NCI-H128 (cell line): Measurements from ENCODE around the gene RNF43.
"Not testable (repeated sequence)": the region's sequence is repeated elsewhere in the genome, so short reads cannot be mapped to it uniquely, and the experiment has no call there.

Experiments used
- DNase-seq: peaks from one replicate; lab custom pipeline; 2025; ENCODE audit not compliant: unreplicated experiment; lab: John Stamatoyannopoulos, UW

The RNF43 gene

DNA sequence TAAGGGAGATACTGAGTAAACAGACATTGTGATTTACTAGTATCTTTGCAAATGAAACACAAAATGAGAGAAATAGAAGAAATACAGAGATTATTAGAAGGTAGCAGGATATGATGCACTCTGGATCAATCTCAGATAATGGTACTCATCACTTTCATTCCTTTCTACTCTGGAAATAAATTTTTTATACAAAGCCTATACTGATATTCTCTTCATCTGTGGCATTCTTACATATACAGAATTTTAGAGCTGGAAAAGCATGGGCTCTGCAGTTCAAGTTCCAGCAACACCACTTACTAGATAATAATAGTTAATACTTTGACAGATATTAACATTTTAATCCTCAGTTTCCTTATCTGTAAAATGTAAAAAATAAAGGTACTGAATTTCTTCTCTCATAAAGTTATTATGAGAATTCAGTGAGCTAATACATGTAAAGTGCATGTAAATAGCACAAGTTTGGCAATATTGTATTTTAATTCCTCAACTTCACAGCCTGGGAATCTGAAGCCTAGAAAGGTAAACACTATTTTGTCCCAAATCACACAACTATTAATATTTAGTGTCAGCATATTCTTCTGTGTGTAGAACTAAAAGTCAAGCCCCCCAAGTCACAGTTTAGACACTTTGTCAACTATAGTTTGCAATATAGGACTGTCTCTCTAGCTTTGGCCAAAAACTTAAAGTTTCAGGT, 6.5 kb downstream of the RNF43 start:
- DNase-seq: no peak

DNA sequence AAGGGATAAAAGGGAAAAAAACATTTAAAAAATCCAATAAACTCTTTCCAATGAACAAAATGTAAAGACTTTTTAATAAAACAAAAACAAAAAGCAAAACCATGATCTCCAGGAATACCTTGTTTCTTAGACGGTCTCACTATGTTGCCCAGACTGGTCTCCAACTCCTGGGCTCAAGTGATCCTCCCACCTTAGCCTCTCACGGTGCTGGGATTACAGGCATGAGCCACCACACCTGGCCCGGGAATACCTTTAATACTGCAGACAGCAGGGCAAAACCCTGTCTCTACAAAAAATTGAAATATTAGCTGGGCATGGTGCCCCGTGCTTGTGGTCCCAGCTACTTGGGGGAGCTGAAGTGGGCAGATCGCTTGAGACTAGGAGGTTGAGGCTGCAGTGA, 7.9 kb downstream of the RNF43 start:
- DNase-seq: no peak

DNA sequence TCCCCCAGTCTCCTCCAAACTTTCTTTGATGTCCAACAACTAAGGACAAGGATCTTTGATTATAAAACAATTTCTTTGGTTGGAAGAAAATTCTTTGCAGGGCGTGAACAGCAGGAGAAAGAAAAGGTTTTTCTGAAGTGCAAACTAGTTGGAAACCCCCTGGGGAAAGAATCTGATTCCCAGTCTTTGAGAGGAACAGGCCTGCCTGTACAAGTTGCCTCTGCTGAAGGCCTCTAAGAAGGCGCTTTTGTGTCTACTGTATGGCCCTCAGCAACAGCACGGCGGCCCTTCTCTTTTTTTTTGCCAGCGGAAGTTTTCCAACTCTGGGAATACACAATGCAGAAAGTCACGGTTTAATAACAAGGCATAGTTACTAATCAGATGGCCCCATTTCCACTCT, 14.0 kb downstream of the RNF43 start:
- DNase-seq: no peak

DNA sequence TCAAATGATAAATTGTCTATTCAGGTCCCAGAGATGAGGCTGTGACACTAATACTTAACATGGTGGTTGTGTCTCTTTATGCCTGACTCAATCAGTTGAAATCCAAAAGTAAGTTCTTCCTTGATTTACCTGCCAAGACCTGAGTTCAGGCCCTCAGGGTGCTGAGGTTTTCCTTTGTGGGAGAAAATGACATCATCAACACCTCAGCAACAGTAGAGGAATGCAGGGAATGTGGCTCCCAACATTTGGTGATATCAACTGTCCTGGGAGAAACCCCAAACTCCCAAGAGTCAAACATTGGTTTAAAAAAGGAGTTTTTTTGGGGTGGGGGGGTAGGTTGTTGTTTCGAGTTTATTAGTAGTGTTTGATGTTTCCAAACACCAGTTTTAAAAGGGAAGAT, 14.7 kb downstream of the RNF43 start:
- DNase-seq: no peak

DNA sequence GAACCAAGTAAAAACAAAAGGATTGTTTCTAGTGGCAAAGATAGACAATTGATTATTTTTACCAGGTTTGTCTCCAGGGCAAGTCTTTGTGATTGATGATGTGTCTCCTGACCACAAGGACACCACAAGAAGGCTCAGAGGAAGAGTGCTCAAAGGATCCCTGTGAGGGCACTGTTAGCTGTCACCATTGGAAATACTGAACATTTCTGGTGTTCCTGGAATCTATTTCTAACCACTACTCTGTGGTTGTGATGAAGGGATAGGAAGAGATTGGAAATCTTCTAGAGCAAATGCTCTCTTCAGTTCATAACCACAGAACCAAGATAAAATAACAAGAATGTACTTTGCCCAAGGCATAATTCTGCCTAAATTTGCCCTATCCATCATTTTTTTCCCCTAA, 15.3 kb downstream of the RNF43 start:
- no peak for DNase-seq

DNA sequence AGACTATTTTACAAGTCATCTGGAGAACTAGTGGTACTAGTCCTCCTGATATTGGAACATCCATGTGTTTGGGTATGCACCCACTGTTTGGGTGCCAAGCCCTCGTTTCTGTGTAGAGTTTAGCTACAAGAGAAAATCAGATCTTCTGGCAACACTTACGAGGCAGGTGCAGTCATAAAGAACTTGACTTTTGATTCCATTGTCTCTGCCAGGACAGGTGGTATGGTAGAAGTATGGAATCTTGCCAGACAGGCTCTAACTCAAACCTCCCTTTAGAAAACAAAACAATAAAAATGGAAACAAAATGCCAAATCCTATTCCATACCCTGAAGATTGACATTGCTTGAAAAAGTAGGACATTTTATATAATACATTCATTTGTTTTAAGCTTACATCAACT, 16.0 kb downstream of the RNF43 start:
- no peak for DNase-seq

DNA sequence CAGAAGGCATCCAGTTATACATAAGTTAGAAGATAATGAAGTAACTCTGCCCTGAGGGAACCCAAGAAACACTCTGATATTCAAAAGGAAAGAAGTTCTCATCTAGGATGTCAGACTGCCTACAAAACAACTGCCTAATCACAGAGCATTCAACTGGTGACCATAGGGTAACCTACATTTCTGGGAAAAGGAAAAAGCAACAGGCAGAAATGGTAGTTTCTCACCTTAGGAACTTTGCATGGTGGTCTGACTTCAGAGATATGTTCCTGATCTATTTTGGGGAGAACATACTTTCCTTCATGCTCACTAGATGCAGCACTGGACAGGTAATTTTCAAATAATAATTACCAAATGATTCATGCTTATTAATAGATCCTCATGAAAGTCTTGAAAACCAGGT, 16.5 kb downstream of the RNF43 start:
- DNase-seq: no peak

DNA sequence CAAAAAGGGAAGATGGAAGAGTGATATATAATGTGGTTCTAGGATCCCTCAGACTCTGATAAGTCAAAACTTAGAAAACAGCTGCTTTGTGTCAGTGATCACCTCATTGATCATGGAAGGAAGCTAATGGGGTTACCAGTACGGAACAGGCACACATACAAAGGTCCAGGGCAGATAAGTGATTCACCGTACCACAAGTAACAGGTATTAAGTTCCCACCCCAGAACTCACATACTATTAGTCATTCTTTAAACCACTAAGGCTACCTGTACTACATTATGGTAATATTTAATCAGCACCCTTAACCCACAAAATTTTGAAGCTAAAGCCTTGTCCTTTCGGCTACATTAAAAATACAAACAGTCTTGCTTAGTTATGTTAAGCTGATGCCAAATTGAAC, 17.4 kb downstream of the RNF43 start:
- DNase-seq: no peak

DNA sequence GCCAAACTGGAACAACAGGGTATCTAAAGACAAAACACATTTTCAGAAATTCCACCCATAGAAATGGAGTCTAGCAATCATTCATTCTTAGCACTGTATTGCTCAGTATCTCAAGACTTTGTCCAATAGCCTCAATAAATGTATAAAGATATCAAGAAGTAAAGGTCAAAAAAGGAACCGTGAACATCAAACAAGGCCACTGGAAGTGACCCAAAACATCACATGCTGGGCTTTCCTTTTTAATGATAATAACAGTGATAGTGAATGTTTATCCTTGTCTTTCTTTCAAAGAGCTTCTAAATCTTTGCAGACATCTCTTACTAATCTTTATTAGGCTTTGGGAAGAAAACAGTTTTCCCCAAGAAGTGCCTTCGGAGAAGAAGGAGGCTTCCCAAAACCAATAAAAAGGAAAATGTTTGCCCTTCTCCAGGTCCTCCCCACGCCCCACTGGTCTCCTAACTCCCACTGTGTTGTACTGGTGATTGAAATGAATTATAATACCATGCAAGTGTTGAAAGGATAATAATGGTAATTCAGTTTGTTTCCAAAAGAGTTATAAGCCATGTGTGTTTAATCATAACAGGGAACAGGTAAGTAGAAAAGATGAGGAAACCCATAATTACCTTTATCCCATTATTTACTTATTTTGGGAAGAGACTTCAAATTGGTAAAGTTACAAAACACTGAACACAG, 18.6 kb downstream of the RNF43 start:
- no peak for DNase-seq

DNA sequence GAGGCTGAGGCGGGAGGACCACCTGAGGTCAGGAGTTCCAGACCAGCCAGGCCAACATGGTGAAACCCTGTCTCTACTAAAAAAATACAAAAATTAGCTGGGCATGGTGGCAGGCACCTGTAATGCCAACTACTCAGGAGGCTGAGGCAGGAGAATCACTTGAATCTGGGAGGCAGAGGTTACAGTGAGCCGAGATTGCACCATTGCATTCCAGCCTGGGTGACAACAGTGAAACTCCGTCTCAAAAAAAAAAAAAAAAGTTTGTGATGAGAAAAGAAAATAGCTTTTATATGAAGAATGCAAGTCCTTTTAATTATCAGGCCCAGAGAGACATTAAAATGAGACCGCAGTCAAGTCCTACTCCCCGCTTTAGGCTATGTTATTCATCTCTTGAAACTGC, 19.9 kb downstream of the RNF43 start:
- not testable (repeated sequence) for DNase-seq

DNA sequence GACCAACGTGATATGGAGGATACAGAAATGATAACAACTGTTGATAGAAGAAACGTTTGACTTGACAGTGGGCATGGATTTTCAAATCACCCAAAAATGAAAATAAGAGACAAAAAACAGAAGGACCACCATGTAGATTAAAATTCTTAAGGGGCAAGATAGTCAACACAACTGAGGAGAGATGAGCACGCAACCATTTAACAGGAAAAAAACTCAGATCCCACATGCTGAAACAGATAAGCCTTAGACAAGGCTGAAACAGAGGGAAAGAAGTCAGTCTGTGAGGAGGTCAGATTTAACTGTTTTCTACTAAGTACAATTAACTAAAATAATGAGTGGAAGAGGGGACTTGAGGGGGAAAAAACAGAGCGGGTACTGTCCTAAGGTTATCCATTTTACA, 21.2 kb downstream of the RNF43 start:
- DNase-seq: no peak

DNA sequence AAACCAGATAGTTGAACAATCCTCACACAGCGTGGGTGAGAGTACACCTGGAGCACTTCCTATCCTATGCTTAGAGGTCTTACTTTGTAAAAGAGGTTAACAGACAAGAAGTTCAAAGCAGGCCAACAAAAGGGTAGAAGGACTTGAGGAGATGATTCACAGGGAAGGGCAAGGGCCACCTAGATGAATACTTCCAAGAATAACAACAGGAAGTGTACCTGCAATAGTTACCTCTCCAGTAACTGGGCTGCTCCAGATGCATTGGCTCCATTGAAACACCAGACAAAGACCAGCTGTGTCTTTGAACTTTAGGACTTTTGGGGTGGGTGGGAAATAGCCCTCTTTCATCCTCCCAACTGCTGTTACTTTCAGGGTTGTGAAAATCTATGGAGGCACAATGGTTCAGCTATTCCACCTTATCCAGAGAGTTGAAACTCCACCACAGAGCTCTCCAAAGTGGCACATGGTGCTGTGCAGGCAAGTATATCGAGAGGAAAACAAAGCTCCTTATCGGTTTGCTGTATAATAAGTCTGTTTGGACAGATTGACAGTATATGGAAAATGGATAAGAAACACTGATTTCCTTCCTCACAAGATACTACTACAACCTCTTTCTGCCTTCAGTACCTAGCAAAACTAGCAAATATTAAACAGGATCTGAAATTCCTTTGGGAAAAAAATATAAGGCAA, 22.7 kb downstream of the RNF43 start:
- no peak for DNase-seq

DNA sequence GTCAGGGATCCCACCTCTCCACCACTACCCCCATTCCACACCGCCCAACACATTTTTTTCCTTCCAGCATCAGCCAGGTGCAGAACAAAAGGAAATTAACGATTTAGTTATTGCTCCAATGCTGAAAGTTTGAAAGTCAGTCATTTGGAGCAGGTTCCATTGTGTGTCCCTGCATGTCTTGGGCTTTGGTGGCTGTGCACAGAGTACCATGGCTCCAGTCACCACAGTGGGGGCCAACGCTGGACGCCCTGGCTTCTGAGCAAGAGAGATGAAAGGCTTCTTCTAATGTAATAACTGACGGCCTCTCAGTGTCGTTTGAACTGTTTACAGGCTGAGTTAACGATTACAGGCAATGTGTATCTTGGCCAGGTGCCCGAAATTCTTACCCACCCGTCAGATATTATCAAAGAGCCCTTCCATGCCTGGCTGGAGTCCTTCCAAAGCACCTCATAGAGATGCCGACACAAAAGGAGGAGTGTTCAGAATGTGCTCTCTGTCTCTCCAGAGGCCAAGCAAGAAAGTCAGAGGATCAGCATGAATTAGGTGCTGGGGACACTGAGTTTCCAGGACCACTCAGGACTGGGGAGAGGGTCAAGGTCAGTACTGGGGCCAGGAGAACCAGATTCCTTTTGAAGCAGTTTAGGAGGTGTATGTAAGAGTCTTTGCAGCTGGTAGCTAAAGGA, 25.9 kb downstream of the RNF43 start:
- DNase-seq: peak; percentile 60

DNA sequence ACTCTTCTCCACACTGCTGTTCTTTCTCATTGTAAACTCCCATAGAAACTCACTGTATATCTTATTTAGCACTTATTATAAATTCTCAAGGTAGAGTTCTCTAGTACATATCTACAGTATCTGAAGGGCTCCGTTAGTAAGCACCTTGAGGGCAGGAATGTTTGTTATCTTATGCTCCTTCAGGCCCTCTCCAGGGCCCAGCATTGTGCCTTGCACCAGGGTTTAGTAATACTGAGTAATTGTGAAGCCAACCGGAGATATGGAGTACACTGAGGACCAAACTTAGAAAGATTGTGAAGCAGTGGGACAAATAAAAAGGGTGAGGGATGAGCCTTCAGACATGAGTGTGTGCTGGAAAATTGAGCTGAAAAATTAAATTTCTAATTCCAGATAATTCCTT, 26.4 kb downstream of the RNF43 start:
- DNase-seq: no peak

DNA sequence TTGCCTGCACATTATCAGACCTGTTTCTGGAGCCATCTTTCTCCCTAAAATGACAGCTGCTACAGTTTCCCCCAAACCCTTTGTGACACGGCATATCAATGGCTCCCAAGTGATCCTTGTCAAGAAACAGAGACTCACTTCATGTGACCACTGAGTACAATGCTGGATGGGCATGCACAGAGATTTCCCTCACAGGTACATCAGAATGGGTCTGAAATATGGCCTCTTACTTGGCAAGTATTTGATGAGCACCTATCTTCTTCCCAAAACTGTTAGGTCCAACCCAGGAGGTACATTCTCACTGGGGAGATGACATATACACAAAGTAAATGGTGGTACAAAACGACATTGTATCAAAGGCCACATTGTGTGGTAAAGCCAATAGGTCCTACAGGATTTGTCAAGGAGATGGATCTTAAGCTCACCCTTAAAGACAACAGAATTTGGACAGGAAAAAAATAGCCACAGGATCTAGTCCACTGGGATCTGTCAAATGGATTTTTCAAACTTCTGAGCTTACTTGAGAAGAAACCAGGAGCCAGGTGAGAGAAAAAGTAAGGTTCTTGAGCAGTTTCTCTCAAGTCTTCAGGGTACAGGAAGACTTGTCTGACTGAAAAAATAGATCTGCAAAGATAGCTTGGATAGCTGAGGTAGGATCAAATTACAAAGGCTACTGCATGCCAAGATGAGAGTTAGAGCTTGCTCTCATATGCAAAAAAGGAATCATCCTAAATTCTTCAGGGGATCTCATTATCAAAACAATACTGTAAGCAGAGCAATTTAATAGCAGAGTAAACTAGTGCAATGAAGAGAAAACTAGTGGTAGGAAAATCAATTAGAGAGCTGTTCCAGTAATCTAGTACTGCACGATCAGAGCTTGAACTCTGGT, 28.8 kb downstream of the RNF43 start:
- no peak for DNase-seq

DNA sequence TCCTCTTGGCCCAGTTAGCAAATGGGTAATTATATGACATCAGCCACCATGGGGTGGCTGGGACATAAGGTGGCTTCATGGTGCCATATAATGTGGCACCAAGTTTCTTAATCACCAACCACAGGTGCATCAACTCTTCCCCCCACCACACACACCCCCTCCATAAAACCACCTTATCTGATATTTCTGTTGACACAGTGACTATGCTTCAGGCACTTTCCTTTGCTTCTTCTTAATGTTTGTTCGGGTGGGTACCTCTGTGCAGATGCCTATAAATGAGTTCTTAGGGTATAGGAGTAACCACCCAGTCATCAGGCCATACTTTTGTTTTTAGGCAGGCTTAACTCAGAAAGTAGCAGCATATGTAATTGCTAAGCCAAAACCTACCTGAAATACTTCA, 29.5 kb downstream of the RNF43 start:
- DNase-seq: no peak

DNA sequence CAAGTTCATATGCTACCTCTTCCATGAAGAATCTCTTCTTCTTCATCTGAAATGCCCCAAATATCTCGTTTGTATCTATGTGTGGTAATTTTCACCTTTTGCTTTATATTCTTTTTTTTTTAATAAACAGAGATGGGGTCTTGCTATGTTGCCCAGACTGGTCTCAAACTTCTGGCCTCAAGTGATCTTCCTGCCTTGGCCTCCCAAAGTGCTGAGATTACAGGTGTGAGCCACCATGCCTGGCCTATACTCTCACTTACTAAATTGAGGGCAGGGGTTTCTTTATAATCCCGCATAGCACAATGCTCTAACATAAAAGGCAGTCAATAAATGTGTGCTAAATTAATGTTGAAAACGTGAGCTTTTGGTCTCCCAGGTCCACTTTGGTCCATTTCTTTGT, 30.6 kb downstream of the RNF43 start:
- DNase-seq: no peak

DNA sequence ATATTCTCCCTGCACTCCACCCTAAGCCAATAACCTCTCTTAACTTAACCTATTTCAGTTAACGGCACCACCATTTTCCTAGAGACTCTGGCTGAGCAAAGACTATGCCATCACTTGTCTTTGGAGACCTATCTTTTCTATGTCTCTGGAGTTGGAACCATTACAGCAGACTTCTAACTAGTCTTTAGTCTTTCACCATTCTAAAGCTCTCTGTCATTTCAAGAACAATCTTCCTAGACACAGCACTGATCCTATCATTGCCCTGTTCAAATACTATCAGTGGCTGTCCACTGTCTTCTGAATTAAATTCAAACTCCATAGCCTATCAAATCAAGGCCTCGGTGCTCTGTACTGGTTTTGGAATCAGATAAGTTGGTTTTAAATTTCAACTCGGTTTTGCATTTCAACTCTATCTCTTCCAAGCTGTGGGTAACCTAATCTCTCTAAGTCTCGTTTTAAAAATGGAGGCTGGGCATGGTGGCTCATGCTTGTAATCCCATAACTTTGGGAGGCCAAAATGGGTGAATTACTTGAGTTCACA, 31.9 kb downstream of the RNF43 start:
- DNase-seq: no peak

DNA sequence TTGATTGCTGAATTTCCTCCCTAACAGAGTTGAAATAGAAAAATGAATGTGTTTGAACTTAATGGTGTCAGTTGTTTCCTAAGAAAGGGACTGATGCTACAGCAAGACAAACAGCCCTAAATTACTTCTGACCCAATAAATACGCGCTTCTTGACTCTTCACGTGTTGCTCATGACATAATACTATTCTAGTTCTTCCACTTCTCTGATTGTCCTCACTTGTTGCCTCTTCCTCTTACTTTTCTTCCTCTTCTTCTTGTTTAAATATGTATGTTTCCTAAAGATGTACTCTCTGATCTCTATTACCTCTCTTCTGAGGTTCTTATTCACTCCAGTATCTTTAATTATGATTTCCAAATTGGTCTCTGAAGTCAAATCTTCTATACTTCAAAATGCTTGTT, 32.4 kb downstream of the RNF43 start:
- DNase-seq: no peak

DNA sequence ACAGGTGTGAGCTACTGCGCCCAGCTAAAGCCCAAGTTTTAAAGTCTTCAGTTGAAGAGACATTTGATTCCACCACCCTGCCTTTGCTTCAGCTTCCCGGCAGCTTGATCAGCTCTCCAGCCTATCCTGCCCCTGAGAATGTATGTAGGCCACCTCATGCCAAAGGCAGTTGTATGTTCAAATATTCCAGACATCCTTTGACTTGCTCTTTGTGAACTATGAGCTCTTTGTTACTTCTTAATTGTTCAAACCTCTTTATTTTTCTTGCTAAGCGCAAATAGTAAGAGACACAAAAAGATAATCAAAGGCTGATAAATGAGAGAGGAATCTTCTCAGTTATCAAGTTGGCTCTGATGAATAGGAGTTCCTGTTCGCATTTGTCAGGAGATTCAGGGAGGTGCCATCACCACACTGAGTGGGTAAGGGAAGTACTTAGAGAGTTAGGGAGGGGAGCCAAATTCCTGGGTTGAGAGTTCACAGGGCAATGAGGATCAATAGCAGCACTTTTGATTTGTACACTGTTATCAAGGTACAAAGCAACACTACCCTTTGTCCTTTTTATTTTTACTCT, 33.4 kb downstream of the RNF43 start:
- no peak for DNase-seq
